Fibroblast of lung (primary cell): ENCODE data around the gene MCM5. TPM values are rescaled to one million over a fixed set of nuclear protein-coding genes. Genes with fewer than 3 reads are reported as not detected.

Experiments
- DNase-seq, 2 donors: peaks; one replicate each; pipeline versions ENCODE4 v3.0.0 to v3.0.0-alpha.2; 2010; ENCODE audit warnings: low read depth in 2 of 2
- H2AFZ ChIP-seq: 2 replicates; pipeline ENCODE4 v1.5.1; 2012; ENCODE audit warnings: low read length, control low read depth, inconsistent platforms
- H3K27ac ChIP-seq: 2 replicates; pipeline ENCODE4 v1.5.1; 2011; ENCODE audit warnings: low read length, control low read depth; ENCODE audit not compliant: insufficient read depth
- H3K27me3 ChIP-seq: 2 replicates; pipeline ENCODE4 v1.5.1; 2011; ENCODE audit warnings: mild to moderate bottlenecking, low read length; ENCODE audit not compliant: control insufficient read depth, insufficient read depth
- H3K36me3 ChIP-seq: 2 replicates; pipeline ENCODE4 v1.5.1; 2011; ENCODE audit warnings: low read length; ENCODE audit not compliant: control insufficient read depth, insufficient read depth
- H3K4me1 ChIP-seq: 2 replicates; pipeline ENCODE4 v1.5.1; 2011; ENCODE audit warnings: low read length; ENCODE audit not compliant: control insufficient read depth, insufficient read depth; ENCODE audit errors: extremely low read depth
- H3K4me2 ChIP-seq: 2 replicates; pipeline ENCODE4 v1.5.1; 2011; ENCODE audit warnings: low read length, control low read depth; ENCODE audit not compliant: insufficient read depth; ENCODE audit errors: extremely low read depth
- H3K4me3 ChIP-seq, 4 experiments: fragments of 200-600 bp in 1 of 4; sonication (generic) in 1 of 4; replicated peaks in 1 of 4; 2 replicates each; pipeline ENCODE4 v1.5.1; 2011 to 2016; ENCODE audit warnings: low read length in 4 of 4, low read depth in 3 of 4, mild to moderate bottlenecking in 3 of 4, control low read depth in 2 of 4, inconsistent platforms in 1 of 4, mixed read lengths in 1 of 4; ENCODE audit not compliant: insufficient read depth in 1 of 4; ENCODE audit errors: control extremely low read depth in 1 of 4
- H3K79me2 ChIP-seq: 2 replicates; pipeline ENCODE4 v1.5.1; 2012; ENCODE audit warnings: mild to moderate bottlenecking, low read length, inconsistent platforms; ENCODE audit not compliant: control insufficient read depth, insufficient read depth
- H3K9ac ChIP-seq: 2 replicates; pipeline ENCODE4 v1.5.1; 2011; ENCODE audit warnings: mild to moderate bottlenecking, low read length, control low read depth; ENCODE audit not compliant: insufficient read depth
- H3K9me3 ChIP-seq: 2 replicates; pipeline ENCODE4 v1.5.1; 2012; ENCODE audit warnings: low read depth, low read length; ENCODE audit not compliant: control insufficient read depth, insufficient read depth
- H4K20me1 ChIP-seq: 2 replicates; pipeline ENCODE4 v1.5.1; 2011; ENCODE audit warnings: low read length; ENCODE audit not compliant: control insufficient read depth, insufficient read depth; ENCODE audit errors: extremely low read depth
- CTCF ChIP-seq, 2 donors: IDR thresholded peaks in 1 of 2; conservative IDR thresholded peaks in 1 of 2; 1 replicate in 1 of 2; 2 replicates in 1 of 2; pipeline ENCODE4 v1.5.1; 2011 to 2012; ENCODE audit warnings: low read length in 2 of 2, control low read depth in 1 of 2, inconsistent platforms in 1 of 2, low read depth in 1 of 2, mild to moderate bottlenecking in 1 of 2
- EZH2 ChIP-seq: IDR thresholded peaks from 2 replicates; pipeline ENCODE4 v1.5.1; 2012; ENCODE audit warnings: low read length, control low read depth, mild to moderate bottlenecking; ENCODE audit errors: missing control alignments
- polyA plus RNA-seq, 2 donors: library from polyadenylated mRNA; depleted of rRNA in 1 of 2; stranded (reverse) in 1 of 2; unstranded in 1 of 2; fragments of >200 nt; gene quantifications; 2 replicates each; pipeline ENCODE4 v1.2.1, GENCODE V29; 2011 to 2012; ENCODE audit warnings: missing spikeins in 1 of 2
- total RNA-seq: library from RNA; depleted of rRNA; stranded (reverse); fragments of >200 nt; gene quantifications from 2 replicates; pipeline ENCODE4 v1.2.1, GENCODE V29; 2014

The MCM5 gene
- total and polyA plus RNA-seq, 2 donors (not counting 1 experiment from before 2014, with no cell fraction given): 13.4 to 21.7 TPM

DNA sequence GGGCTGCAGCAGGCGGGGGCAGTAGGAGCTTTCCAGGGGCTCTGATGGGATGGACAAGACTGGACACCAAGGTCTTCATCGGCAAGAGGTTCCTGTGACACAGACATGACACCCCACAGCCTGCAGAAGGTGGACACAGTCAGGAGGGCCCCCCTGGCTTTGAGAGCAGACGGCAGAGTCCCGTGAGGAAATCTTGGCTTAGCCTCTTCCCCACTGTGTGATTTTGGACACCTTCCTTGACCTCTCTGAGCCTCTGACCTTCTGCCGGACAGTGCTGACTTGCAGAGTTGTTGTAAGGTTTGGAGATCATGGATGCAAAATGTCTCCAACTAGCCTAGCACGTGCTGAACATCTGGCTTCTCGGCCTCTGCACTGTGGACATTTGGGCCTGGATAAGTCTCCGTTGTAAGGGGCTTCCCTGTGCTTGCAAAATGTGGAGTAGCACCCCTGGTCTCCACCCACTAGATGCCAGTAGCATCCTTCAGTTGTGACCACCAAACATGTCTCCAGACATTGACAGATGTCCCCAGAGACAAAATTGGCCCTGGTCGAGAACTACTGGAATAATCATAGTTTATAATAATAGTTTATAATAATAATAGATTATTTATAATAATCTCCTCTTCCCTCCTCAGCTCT is 54.6 kb downstream of the MCM5 start:
- no peak overlapping the region for H3K4me2 ChIP-seq
- no peak overlapping the region for H2AFZ ChIP-seq
- H3K9me3 ChIP-seq: no peaks in the 10 kb centered on the region
- no peak overlapping the region for H3K4me3 ChIP-seq
- DNase-seq: peak in 1 of 2 donors; percentile 28
- H3K36me3 ChIP-seq: no peaks in the 10 kb centered on the region
- no peaks in the 10 kb centered on the region for H3K79me2 ChIP-seq
- no peak overlapping the region for H3K9ac ChIP-seq
- peaks cover 9% of the 10 kb centered on the region for H3K27me3 ChIP-seq
- H3K27ac ChIP-seq: no peak overlapping the region
- no peak for TF ChIP-seq EZH2
- peak in 1 of 2 donors; percentile 25 for TF ChIP-seq CTCF (conservative IDR thresholded peaks at IDR 0.05 in 1 of 2, IDR thresholded peaks at IDR 0.05 in 1 of 2; ENCODE audit: low read depth in 1 of 2, low read length in 2 of 2)
- no peaks in the 10 kb centered on the region for H3K4me1 ChIP-seq
- no peaks in the 10 kb centered on the region for H4K20me1 ChIP-seq

GRCh38 chr22:35455529-35455928 is 55.6 kb downstream of the MCM5 start:
- H4K20me1 ChIP-seq: no peaks in the 10 kb centered on the region
- H3K4me2 ChIP-seq: no peak overlapping the region
- no peak for TF ChIP-seq EZH2
- no peak for TF ChIP-seq CTCF (conservative IDR thresholded peaks at IDR 0.05 in 1 of 2, IDR thresholded peaks at IDR 0.05 in 1 of 2; ENCODE audit: low read depth in 1 of 2, low read length in 2 of 2)
- DNase-seq: no peak
- H3K36me3 ChIP-seq: no peaks in the 10 kb centered on the region
- H3K27me3 ChIP-seq: peaks cover 9% of the 10 kb centered on the region
- no peaks in the 10 kb centered on the region for H3K9me3 ChIP-seq
- no peak overlapping the region for H2AFZ ChIP-seq
- H3K79me2 ChIP-seq: no peaks in the 10 kb centered on the region
- H3K4me1 ChIP-seq: no peaks in the 10 kb centered on the region
- no peak overlapping the region for H3K27ac ChIP-seq
- H3K9ac ChIP-seq: no peak overlapping the region
- no peak overlapping the region for H3K4me3 ChIP-seq

DNA sequence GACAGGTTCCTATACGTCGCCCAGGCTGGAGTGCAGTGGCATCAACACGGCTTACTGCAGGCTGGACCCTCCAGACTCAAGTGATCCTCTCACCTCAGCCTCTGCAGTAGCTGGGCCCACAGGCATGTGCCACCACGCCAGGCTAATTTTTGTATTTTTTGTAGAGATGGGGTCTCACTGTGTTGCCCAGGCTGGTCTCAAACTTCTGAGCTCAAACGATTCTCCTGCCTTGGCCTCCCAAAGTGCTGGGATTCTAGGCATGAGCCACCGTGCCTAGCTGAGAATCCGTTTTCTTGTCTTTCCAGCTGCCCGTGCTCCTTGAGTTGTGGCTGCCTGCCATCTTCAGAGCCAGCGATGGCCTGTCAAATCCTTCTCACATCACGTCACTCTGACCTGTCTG is 56.8 kb downstream of the MCM5 start:
- no peak for DNase-seq

More for the DNA sequence above, 56.8 kb downstream of the MCM5 start:
- Histone ChIP-seq H2AFZ (no peak overlapping the region), H3K27me3 (peaks cover 9% of the 10 kb centered on the region), H3K4me2 (no peak overlapping the region), H3K79me2 (no peaks in the 10 kb centered on the region), H3K36me3 (no peaks in the 10 kb centered on the region), H3K4me1 (no peaks in the 10 kb centered on the region), H3K9me3 (no peaks in the 10 kb centered on the region), H3K9ac (no peak overlapping the region), H3K4me3 (no peak overlapping the region), H4K20me1 (no peaks in the 10 kb centered on the region), H3K27ac (no peak overlapping the region)
- TF ChIP-seq EZH2: no peak
- no peak for TF ChIP-seq CTCF (conservative IDR thresholded peaks at IDR 0.05 in 1 of 2, IDR thresholded peaks at IDR 0.05 in 1 of 2; ENCODE audit: low read depth in 1 of 2, low read length in 2 of 2)
